ENCODE results near the gene INO80E. TPM values are rescaled to one million over a fixed set of nuclear protein-coding genes. Genes with fewer than 3 reads are reported as not detected.

Gene INO80E
- total RNA-seq, 1 donor from 2014 or later, result 58.4 TPM

GRCh38 chr16:29984137-29984763, 11.8 kb upstream of the INO80E start:
- H3K27me3 ChIP-seq (ENCODE audit: low read depth), result no peaks in the 10 kb centered on the region
- ATAC-seq (peak; percentile 68 to 70), DNase-seq (peak; percentile 70)
- H3K4me3 ChIP-seq, result no peak overlapping the region
- peaks cover 35% of the 10 kb centered on the region for H3K4me1 ChIP-seq
- TF ChIP-seq CTCF (IDR thresholded peaks at IDR 0.05), result no peak
- H3K9me3 ChIP-seq, result no peaks in the 10 kb centered on the region
- intact Hi-C loops (cut with DNase I), result no loop called here
- H3K27ac ChIP-seq, result peak overlapping the region; percentile 44
- peaks cover 97% of the 10 kb centered on the region for H3K36me3 ChIP-seq

GRCh38 chr16:29984764-29985147, 11.3 kb upstream of the INO80E start:
- no peaks in the 10 kb centered on the region for H3K9me3 ChIP-seq
- H3K36me3 ChIP-seq, result peaks cover 97% of the 10 kb centered on the region
- H3K27me3 ChIP-seq (ENCODE audit: low read depth), result no peaks in the 10 kb centered on the region
- no peak for TF ChIP-seq CTCF (IDR thresholded peaks at IDR 0.05)
- H3K27ac ChIP-seq, result peak overlapping the region; percentile 38
- no peak for ATAC-seq
- intact Hi-C loops (cut with DNase I), result no loop called here
- no peak overlapping the region for H3K4me3 ChIP-seq
- H3K4me1 ChIP-seq, result peaks cover 35% of the 10 kb centered on the region
- no peak for DNase-seq

- ATAC-seq (no peak), DNase-seq (peak; percentile 43)
- Histone ChIP-seq H3K9me3 (no peaks in the 10 kb centered on the region), H3K36me3 (peaks cover 97% of the 10 kb centered on the region), H3K27me3 (ENCODE audit: low read depth) (no peaks in the 10 kb centered on the region), H3K4me3 (no peak overlapping the region), H3K27ac (peak overlapping the region; percentile 38), H3K4me1 (peaks cover 36% of the 10 kb centered on the region)
- TF ChIP-seq CTCF (IDR thresholded peaks at IDR 0.05), result no peak
- intact Hi-C loops (cut with DNase I), result no loop called here
Measured at GRCh38 chr16:29985271-29985811, 10.7 kb upstream of the INO80E start.

GRCh38 chr16:29986231-29986630, 9.8 kb upstream of the INO80E start:
- Histone ChIP-seq H3K9me3 (no peaks in the 10 kb centered on the region), H3K27me3 (ENCODE audit: low read depth) (no peaks in the 10 kb centered on the region), H3K27ac (no peak overlapping the region), H3K4me1 (peaks cover 45% of the 10 kb centered on the region), H3K36me3 (peaks cover 97% of the 10 kb centered on the region), H3K4me3 (no peak overlapping the region)
- intact Hi-C loops (cut with DNase I), result no loop called here
- DNase-seq, result peak; percentile 44
- ATAC-seq, result no peak
- no peak for TF ChIP-seq CTCF (IDR thresholded peaks at IDR 0.05)

GRCh38 chr16:29986931-29987330, 9.1 kb upstream of the INO80E start:
- peaks cover 51% of the 10 kb centered on the region for H3K4me1 ChIP-seq
- peak overlapping the region; percentile 38 for H3K4me3 ChIP-seq
- H3K27ac ChIP-seq, result no peak overlapping the region
- intact Hi-C loops (cut with DNase I), result no loop called here
- peak; percentile 30 for DNase-seq
- no peaks in the 10 kb centered on the region for H3K27me3 ChIP-seq (ENCODE audit: low read depth)
- peaks cover 97% of the 10 kb centered on the region for H3K36me3 ChIP-seq
- H3K9me3 ChIP-seq, result no peaks in the 10 kb centered on the region
- no peak for ATAC-seq
- no peak for TF ChIP-seq CTCF (IDR thresholded peaks at IDR 0.05)
